Activated T-cell treated with anti-CD3 and anti-CD28 coated beads, Interleukin-2, amount 50 U/mL, for 72 hours (primary cell): ENCODE data around the gene SLC8A1. TPM values are rescaled to one million over a fixed set of nuclear protein-coding genes. Genes with fewer than 3 reads are reported as not detected.
"Not testable (repeated sequence)": the region's sequence is repeated elsewhere in the genome, so short reads cannot be mapped to it uniquely, and the experiment has no call there.

ENCODE experiments used
- ATAC-seq, 2 donors: fragments of 150-1000 bp; cut with Tn5 transposase; replicated peaks in 1 of 2; 2 replicates each; pipeline ENCODE4 v1.10.0; 2021; ENCODE audit warnings: moderate library complexity in 2 of 2, mild to moderate bottlenecking in 1 of 2
- DNase-seq, 2 donors: peaks; one replicate each; pipeline ENCODE4 v3.0.0; 2021 to 2022; ENCODE audit warnings: mixed read lengths in 1 of 2
- H3K27ac Mint-ChIP-seq: one replicate; pipeline ENCODE4 v1.8.0; 2022; ENCODE audit warnings: mild to moderate bottlenecking, moderate library complexity, mixed read lengths
- H3K27me3 Mint-ChIP-seq: one replicate; pipeline ENCODE4 v1.8.0; 2022; ENCODE audit warnings: low read depth, mixed read lengths
- H3K36me3 Mint-ChIP-seq, 2 donors: one replicate each; pipeline ENCODE4 v1.8.0; 2022; ENCODE audit warnings: mixed read lengths in 2 of 2, mild to moderate bottlenecking in 1 of 2; ENCODE audit not compliant: insufficient read depth in 2 of 2
- H3K4me1 Mint-ChIP-seq: one replicate; pipeline ENCODE4 v1.8.0; 2022; ENCODE audit warnings: low read depth, mixed read lengths
- H3K4me3 Mint-ChIP-seq, 2 donors: one replicate each; pipeline ENCODE4 v1.8.0; 2022; ENCODE audit warnings: mild to moderate bottlenecking in 2 of 2, mixed read lengths in 2 of 2, moderate library complexity in 2 of 2
- H3K9me3 Mint-ChIP-seq, 2 donors: one replicate each; pipeline ENCODE4 v1.8.0; 2022; ENCODE audit warnings: mixed read lengths in 2 of 2
- total RNA-seq, 2 donors: library from RNA; stranded (reverse); gene quantifications; one replicate each; pipeline ENCODE4 v1.2.3, GENCODE V29; 2022

SLC8A1 gene
- total RNA-seq, 2 donors from 2014 or later = 0.58 to 1.9 TPM

DNA sequence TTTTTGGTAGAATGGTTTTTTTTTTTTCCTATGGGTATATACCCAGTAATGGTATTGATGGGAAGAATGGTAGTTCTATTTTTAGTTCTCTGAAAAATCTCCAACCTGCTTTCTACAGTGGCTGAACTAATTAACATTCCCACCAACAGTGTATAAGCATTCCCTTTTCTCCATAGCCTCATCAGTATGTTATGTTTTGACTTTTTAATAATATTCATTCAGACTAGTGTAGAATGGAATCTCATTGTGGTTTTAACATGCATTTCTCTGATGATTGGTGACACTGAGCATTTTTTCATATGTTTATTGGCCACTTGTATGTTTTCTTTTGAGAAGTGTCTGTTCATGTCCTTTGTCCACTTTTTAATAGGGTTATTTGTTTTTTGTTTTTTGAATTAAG lies 378.6 kb downstream of the SLC8A1 start:
- H3K4me3 Mint-ChIP-seq, H3K9me3 Mint-ChIP-seq, ATAC-seq, H3K4me1 Mint-ChIP-seq, H3K27me3 Mint-ChIP-seq, DNase-seq, H3K27ac Mint-ChIP-seq: not testable (repeated sequence)
- peaks cover 5 to 15% of the 10 kb centered on the region in 2 donors for H3K36me3 Mint-ChIP-seq

DNA sequence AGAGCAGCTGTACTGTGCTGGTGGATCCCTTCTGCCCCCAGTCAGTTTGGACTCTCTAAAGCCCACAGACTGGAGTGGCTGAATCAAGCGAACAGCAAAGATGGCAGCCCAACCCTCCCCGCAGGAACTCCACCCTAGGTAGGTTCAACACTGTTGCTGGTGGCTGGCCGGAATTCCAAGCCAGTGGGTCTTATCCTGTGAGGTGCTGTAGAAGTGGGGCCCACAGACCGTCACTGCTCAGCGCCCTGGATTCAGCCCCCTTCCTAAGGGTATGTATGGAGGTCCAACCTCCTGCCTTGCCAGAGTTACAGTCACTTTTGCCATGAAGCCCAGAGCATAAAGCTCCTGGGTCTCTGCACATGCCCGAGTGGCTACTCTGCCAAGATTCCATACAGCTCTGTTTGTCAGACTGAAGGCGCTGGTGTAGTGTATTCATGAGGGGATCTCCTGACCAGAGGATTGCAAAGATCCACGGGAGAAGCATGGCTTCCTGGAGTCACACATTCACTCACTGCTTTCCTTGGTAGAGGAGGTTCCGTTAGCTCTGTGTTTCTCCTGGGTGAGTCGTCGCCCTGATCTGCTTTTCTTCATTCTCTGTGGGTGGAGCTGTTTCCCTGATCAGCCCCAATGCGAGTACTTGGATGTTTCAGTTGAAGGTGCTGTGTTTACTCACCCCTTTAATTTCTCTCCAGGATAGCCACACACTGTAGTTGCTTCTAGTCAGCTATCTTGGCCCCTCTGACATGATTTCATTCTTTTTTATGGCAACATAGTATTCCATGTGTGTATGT lies 379.3 kb downstream of the SLC8A1 start:
- H3K4me1 Mint-ChIP-seq = no peaks in the 10 kb centered on the region
- H3K27ac Mint-ChIP-seq = no peak overlapping the region
- DNase-seq = no peak
- no peak overlapping the region for H3K4me3 Mint-ChIP-seq
- ATAC-seq = no peak
- peaks cover 9 to 14% of the 10 kb centered on the region in 2 donors for H3K9me3 Mint-ChIP-seq
- H3K36me3 Mint-ChIP-seq = peaks cover 5 to 15% of the 10 kb centered on the region in 2 donors
- peaks cover 6% of the 10 kb centered on the region for H3K27me3 Mint-ChIP-seq

DNA sequence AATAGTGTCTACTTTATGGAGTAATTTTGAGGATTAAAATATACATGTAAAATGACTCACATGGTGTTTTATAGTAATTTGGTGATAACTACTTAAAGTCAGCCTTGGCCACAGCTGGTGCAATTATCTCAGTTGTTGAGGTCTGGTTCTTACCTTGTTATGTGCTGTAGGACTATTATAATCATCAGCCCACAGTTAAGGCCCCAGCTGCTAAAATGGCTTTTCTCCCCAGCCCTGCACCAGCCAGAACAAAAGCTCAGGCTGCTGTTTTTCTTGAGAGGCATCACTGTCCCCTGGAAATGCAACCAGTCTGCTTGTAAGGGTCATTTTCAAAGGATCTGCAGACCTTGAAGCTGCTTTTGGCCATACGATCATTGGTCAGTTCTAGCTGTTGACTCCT lies 389.5 kb downstream of the SLC8A1 start:
- ATAC-seq = no peak
- Mint-ChIP-seq H3K36me3 (no peaks in the 10 kb centered on the region), H3K9me3 (peaks cover 2 to 5% of the 10 kb centered on the region in 2 donors), H3K27me3 (no peaks in the 10 kb centered on the region), H3K4me1 (no peaks in the 10 kb centered on the region), H3K27ac (no peak overlapping the region), H3K4me3 (no peak overlapping the region)
- no peak for DNase-seq

DNA sequence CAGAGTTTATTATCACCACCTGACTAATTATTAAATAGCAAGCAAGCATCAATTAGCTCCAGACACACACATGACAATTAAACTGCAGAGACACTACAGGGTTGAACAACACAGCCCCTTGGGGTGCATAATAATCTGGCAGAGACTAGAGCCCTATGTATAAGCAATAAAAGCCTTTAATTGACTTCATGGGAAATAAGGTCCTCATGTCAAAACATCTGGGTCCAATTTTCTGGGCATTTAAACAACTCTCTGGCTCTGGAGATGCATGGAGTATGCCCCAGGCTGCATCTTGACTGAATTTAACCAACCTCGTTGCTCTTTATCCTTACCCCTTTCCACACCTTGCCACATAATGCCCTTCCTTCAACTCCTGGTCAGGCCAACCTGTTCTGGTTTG lies 402.1 kb downstream of the SLC8A1 start:
- Mint-ChIP-seq H3K36me3 (peaks cover 0 to 7% of the 10 kb centered on the region in 2 donors), H3K4me3 (no peak overlapping the region), H3K4me1 (no peaks in the 10 kb centered on the region), H3K9me3 (peaks cover 0 to 2% of the 10 kb centered on the region in 2 donors), H3K27ac (no peak overlapping the region), H3K27me3 (peaks cover 18% of the 10 kb centered on the region)
- DNase-seq (no peak), ATAC-seq (no peak)

DNA sequence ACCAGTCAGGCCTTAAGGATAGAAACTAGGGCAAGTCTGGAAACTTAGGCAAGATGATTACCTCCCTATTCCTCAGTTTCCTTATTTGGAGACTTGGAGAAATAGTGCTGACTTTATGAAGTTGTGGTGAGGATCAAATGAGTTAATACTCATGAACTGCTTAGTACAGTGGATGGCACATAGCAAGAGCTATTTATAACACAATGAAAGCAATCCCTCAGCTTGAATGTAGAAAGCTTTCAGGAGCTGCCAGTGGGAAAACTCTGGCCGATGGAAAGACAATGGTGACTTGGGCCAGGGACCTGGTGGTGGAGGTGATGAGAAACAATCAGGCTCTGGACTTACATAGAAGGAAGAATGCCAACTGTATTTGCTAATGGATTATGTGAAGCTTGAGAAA lies 403.4 kb downstream of the SLC8A1 start:
- Mint-ChIP-seq H3K9me3 (peaks cover 0 to 2% of the 10 kb centered on the region in 2 donors), H3K27me3 (peaks cover 18% of the 10 kb centered on the region), H3K27ac (no peak overlapping the region), H3K4me1 (no peaks in the 10 kb centered on the region), H3K4me3 (no peak overlapping the region), H3K36me3 (peaks cover 0 to 7% of the 10 kb centered on the region in 2 donors)
- ATAC-seq = no peak
- no peak for DNase-seq

DNA sequence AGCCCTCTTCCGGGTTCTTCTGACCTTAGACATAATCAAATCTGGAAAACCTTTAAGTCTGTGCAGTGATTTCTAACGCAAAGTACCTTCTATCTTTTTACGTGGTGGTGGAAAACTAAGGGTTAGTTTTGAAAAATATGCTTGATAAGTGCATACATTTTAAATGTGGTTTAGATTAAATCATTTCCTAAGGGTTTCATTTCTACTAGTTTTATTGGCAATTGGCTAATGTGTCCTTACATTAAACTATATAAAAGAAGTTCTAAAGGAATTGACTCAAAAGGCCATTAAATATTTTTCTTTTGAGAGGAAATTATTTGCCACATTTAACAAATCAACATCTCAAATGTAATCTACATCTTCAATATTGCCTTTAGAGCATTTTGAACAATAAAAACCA lies 404.5 kb downstream of the SLC8A1 start:
- no peak overlapping the region for H3K4me3 Mint-ChIP-seq
- no peak for DNase-seq
- peaks cover 0 to 7% of the 10 kb centered on the region in 2 donors for H3K36me3 Mint-ChIP-seq
- H3K27me3 Mint-ChIP-seq = peaks cover 24% of the 10 kb centered on the region
- H3K4me1 Mint-ChIP-seq = no peaks in the 10 kb centered on the region
- H3K27ac Mint-ChIP-seq = no peak overlapping the region
- H3K9me3 Mint-ChIP-seq = peaks cover 0 to 2% of the 10 kb centered on the region in 2 donors
- no peak for ATAC-seq
